NCI-H2227 treated with DMSO at 0.1 percent for 48 hours (cell line): Measurements from ENCODE around the gene PTDSS2.
A peak's percentile ranks its signal among the peaks of the same experiment; 100 is the strongest.
"Not testable (repeated sequence)": the region's sequence is repeated elsewhere in the genome, so short reads cannot be mapped to it uniquely, and the experiment has no call there.

ENCODE experiments used
- DNase-seq: peaks from one replicate; lab custom pipeline; 2025; lab: John Stamatoyannopoulos, UW

The PTDSS2 gene

DNA sequence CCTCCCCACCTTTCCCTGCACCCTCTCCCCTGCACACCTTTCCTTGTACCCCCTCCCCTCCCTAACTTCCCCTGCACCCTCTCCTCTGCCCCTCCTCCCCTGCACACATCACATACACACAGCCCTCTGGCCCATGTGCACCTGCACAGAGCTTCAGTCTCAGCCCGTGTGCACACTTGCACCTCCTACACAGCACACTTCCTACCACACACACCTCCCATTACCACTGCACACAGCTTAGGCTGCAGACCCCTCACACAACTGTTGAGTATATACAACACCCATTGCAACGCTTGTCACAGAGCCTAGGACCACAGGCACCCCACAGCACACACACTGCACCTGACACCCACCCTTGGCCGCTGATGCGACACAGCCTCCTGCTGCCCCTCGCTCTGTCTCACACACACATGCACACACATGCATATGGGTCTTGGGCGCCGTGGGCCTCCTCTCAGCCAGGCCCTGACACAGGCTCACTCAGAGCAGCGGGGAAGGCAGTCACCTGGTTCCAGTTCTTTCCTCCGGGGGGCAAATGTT, 35.7 kb upstream of the PTDSS2 start:
- DNase-seq = no peak

GRCh38 chr11:415640-416041, 34.4 kb upstream of the PTDSS2 start:
- no peak for DNase-seq

DNA sequence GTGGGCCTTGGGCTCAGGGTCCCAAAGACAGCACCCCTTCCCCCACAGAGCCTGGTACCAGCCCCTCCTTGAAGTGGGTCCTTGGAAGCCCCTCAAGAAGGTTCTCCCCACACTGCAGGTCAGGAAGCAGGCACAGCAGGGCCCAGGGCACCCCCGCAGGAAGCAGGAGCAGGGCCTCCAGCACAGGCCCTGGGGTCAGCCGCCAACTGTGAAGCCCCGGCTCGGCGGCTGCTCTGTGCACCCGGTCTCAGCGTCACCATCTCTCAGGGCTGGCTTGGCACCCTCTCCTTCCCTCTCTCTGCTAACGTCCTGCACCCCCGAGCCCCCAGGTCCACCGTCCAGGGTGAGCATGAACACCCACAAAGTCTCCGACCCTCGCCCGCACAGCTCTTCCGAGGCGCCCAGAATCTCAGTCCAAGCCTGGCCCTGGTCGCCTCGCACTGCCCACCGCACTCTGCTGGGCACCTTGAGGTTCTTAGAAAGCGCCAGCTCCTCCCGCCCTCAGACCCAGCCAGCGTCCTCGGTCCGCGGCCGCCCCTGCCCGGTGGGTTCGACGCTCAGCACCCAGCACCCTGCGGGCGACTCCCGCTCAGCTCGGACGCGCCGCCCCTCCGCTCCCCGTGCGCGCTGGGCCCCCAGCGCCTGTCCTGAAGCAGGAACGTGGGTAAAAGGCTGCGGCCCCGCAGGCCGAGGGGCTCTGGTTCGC, 33.9 kb upstream of the PTDSS2 start:
- no peak for DNase-seq

- DNase-seq = peak; percentile 6
Measured at GRCh38 chr11:416757-417621, 33.1 kb upstream of the PTDSS2 start.

GRCh38 chr11:417652-418342, 32.3 kb upstream of the PTDSS2 start:
- DNase-seq = no peak

DNA sequence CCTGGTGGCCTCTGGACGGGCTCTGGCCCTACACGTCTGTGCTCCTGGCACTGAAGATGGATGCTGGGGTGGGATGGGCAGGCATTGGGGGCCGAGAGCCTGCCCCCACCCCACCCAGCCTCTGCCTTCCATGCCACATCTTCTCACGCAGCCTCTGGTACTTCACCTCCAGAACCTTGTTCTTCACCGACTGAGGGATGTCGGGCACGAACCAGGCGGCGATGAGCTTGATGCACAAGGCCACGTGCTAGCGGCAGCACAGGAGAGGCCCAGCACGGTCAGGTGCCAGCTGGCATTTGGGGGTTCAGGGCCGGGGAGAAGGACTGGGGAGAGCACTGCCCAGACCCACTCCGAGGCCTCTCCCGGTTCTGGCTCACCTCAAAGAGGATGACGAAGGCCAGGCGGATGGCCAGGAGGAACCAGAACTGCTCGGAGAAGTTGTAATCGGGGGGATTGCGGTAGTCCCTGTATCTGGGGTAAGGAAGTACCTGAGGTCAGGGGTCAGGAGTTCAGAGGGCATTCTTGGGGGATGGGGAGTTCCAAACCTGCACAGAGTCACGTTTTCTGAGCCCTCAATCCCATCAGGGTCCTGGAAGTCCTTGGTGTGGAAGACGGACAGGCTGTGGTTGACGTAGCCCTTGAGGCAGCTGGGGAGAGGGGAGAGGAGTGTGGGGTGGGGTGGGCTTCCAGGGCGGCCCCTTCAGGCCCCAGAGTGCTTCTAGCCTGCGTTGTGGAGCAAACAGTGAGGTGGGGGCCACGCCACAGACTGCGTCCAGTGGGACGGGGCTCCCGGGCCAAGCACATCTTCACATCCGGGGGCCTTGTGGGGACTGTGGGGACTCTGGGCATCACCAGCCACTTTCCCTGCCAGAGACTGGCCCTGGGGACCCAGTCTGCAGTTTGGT, 31.5 kb upstream of the PTDSS2 start:
- no peak for DNase-seq

GRCh38 chr11:419248-420005, 30.7 kb upstream of the PTDSS2 start:
- no peak for DNase-seq

DNA sequence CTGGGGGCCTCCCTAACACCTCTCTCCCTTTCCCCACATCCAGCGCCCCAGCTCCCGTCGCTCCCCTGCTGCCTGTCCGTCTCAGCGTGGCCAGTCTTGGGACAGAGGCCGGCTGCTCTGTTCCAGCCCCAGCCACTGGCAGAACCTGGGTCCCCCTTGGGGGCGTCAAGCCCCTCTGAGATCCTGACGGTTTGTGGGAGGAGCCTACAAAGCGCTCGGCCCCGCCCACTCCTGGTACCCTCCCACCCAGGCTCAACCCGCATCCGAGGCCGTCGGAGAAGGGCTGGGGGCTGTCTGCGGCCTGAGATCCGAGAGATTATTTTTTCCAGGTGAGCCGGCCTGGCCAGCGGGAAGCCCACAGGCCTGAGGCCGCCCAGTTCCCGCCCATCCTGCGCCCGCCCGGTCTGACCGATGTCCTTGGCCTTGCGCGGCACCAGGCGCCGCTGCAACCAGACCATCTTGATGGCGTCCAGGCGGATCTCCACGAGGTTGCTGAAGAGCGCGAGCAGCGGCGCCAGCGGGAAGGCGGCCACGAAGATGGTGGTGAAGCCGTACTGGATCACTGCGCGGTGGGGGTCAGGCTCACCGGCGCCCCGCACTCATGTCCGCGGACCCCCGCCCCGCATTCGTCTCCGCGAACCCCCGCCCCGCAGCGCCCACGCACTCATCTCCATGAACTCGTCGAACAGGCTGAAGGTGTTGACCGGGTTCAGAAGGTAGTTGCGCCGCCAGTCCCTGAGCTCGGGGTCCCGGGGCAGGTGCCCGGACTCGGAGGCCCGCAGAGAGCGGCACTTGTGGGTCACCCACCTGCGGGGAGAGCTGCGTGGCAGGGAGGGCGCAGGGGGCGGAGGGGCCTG, 29.8 kb upstream of the PTDSS2 start:
- no peak for DNase-seq

DNA sequence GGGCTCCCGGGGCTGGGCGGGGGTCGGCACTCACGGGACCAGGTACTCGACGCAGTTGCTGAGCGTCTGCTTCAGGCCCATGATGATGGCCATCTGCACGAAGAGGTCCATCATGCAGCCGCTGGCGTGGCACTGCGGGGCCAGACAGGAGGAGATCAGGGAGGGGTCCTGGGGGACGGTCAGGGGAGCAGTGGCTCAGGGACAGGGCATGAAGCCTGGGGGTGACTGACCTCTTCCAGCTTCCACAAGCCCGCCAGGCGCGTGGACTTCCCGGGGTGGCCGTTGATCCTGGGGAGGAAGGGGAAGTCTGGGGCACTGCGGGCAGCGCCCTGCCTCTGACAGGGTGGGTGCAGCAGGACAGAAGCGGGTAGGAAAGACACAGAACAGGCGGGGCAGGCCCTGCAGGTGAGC, 29.2 kb upstream of the PTDSS2 start:
- DNase-seq = no peak

DNA sequence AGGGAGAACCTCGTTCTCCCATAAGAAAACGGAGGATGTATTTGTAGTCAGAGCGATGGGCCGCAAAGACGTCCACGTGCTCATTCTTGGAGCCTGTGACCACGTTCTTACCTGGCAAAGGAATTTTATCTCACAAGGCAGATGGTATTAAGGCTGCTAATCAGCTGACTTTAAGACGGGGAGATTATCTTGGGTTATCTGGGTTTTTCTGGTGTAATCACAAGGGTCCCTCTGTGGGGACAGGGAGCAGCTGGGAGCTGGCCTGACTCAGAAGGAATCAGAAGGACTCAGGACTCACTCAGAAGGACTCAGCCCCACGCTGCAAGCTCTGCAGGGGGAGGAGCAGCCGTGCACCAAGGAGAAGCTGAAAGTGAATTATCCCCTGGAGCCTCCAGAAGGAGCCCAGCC, 27.8 kb upstream of the PTDSS2 start:
- no peak for DNase-seq

GRCh38 chr11:424232-424631, 25.8 kb upstream of the PTDSS2 start:
- DNase-seq = no peak

- not testable (repeated sequence) for DNase-seq
Measured at GRCh38 chr11:424766-425165, 25.3 kb upstream of the PTDSS2 start.

DNA sequence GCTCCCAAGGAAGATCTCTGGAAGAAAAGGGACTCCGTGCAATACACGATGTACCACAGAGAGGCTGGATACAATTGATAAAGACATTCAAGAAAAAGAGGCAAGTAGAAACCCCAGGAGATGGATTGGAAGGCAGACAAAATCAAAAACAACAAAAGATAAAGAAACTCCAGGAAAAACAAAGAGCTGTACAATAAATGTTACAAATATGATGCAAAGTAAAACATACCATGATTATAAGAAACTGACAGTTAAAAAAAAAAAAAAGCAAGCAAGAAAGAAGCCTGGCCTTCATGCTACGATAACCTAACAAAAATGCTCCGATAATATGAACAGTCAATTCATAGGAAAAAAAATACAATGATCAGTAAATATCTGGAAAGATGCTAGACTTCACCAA, 24.8 kb upstream of the PTDSS2 start:
- DNase-seq = no peak

DNA sequence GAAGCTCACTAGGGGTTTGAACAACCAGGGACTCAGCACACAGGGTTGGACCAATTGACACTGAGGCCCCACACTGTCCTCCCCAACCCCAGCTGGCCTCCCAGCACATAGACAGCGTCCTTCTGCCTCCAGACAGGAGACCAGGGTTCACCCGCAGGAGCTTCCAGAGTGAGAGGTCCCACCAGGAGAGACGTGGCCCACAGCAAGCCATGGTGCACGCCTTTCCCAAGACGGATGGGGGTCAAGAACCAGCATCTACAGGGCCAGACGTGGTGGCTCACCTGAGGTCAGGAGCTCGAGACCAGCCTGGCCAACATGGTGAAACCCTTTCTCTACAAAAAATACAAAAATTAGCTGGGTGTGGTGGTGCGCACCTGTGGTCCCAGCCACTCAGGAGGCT, 23.2 kb upstream of the PTDSS2 start:
- no peak for DNase-seq

DNA sequence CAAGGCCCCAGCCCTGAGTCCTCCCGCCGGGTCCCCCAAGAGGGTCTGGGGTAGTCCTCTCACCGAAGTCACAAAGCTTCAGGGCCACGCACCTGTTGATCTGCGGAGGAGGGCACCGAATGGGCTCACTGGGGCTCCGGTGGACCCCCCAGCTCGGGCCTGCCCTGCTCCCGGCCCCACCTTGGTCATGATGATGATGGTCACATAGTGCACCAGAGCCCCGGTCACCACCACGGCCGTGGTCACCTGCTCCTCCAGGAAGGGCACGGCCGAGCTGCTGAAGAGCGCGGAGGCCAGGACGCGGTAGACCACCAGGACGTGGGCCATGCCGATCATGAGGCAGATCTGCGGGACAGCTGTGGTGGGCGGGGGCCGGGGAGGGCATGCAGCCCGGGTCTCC, 21.8 kb upstream of the PTDSS2 start:
- DNase-seq = no peak

DNA sequence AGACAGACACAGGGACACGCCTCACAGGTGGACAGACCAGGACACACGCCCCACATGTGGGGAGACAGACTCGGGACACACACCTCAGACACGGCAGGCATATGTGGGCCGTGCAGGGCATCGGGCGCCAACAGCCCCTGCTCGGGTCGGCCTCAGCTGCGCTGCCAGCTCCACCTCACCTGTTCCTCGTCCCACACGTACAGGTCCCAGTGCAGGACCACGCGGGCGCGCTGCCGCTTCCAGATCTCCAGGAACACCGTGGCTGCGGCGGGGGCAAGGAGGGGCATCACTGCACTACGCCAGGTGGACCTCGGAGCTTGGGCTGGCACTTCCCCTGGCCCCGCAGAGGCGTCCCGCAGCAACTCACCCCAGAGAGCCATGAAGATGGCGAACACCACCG, 20.7 kb upstream of the PTDSS2 start:
- no peak for DNase-seq

- DNase-seq = no peak
Measured at GRCh38 chr11:429931-430456, 20.1 kb upstream of the PTDSS2 start.

DNA sequence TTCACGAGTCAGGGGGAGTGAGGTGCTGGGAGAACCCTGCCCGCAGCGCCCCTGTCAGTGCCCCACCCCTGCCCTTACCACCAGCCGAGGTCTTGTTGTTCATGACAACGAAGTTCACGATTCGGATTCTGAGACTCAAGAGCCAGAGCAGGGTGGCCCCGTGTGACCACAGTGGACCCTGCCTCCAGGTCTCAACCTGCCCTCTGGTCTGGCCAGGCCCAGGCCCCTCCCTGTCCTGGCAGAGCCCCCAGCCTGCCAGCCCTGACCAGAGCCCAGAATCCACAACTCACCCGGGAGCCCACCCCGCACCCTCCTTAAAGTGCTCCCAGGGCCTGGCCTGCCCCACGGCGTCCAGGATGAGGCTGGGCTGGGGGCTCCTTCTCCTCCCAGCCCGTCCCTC, 18.2 kb upstream of the PTDSS2 start:
- DNase-seq = no peak

- DNase-seq = no peak
Measured at GRCh38 chr11:432501-433100, 17.5 kb upstream of the PTDSS2 start.
